BJ (cell line): ENCODE data around the gene CHRNA9. TPM values are rescaled to one million over a fixed set of nuclear protein-coding genes. Genes with fewer than 3 reads are reported as not detected.

Experiments
- CTCF ChIA-PET: fragments of 350-600 bp; formaldehyde crosslinking; extraction: SDS; loops from one replicate; lab custom pipeline; 2021; ENCODE audit warnings: antibody characterized with exemption, inconsistent platforms; lab: Yijun Ruan, JAX
- POLR2A ChIA-PET: fragments of 300-600 bp; sonication (Branson Sonifier 250); formaldehyde crosslinking; extraction: SDS; loops from one replicate; lab custom pipeline; 2021; ENCODE audit warnings: antibody characterized with exemption; lab: Charles Lee
- DNase-seq: peaks from one replicate; pipeline ENCODE4 v3.0.0-alpha.2; 2011; ENCODE audit warnings: low read depth
- H3K27me3 ChIP-seq: 2 replicates; pipeline ENCODE4 v1.6.0; 2011; ENCODE audit warnings: low read length; ENCODE audit not compliant: control insufficient read depth, insufficient read depth
- H3K36me3 ChIP-seq: 2 replicates; pipeline ENCODE4 v1.5.1; 2011; ENCODE audit warnings: low read length; ENCODE audit not compliant: control insufficient read depth, insufficient read depth
- H3K4me3 ChIP-seq: 2 replicates; pipeline ENCODE4 v1.5.1; 2011; ENCODE audit warnings: low read depth, mild to moderate bottlenecking, control low read depth, low read length
- CTCF ChIP-seq: IDR thresholded peaks from 2 replicates; pipeline ENCODE4 v1.5.1; 2011; ENCODE audit warnings: low read depth, mild to moderate bottlenecking, control low read depth, inconsistent platforms, low read length, moderate library complexity; ENCODE audit not compliant: insufficient read depth
- polyA plus RNA-seq: library from polyadenylated mRNA; depleted of rRNA; stranded (reverse); fragments of >200 nt; gene quantifications from 2 replicates; pipeline ENCODE4 v1.2.3, GENCODE V29; 2011; rRNA removed
- small RNA-seq: library from RNA; depleted of rRNA; stranded (forward); fragments of <200 nt; gene quantifications from one replicate; pipeline ENCODE3, GENCODE V24; 2012; ENCODE audit warnings: low replicate concordance, low read depth; ENCODE audit not compliant: insufficient read length

Gene CHRNA9
- polyA plus RNA-seq, 1 experiment, result 0.12 TPM

GRCh38 chr4:40399578-40399977 is 64.4 kb downstream of the CHRNA9 start:
- no peak for DNase-seq
- ChIA-PET POLR2A (interaction anchor here (0.7 kb wide), 1 partner anchor 614 kb away, joined by 3 read pairs; no protein-coding TSS in a partner anchor), CTCF (no interaction called here)
- Histone ChIP-seq H3K36me3 (no peaks in the 10 kb centered on the region), H3K27me3 (peaks cover 2% of the 10 kb centered on the region), H3K4me3 (no peak overlapping the region)
- TF ChIP-seq CTCF, result no peak

- TF ChIP-seq CTCF, result no peak
- Histone ChIP-seq H3K36me3 (no peaks in the 10 kb centered on the region), H3K27me3 (peaks cover 2% of the 10 kb centered on the region), H3K4me3 (no peak overlapping the region)
- POLR2A ChIA-PET, result no interaction called here
- no peak for DNase-seq
- CTCF ChIA-PET, result interaction anchor here (1.4 kb wide), 1 partner anchor 86 kb away, joined by 3 read pairs; no protein-coding TSS in a partner anchor
These were observed 66.0 kb downstream of the CHRNA9 start for GRCh38 chr4:40401096-40401495.

- TF ChIP-seq CTCF, result no peak
- ChIA-PET POLR2A (no interaction called here), CTCF (interaction anchor here (1.4 kb wide), 1 partner anchor 86 kb away, joined by 3 read pairs; no protein-coding TSS in a partner anchor)
- DNase-seq, result no peak
- no peak overlapping the region for H3K4me3 ChIP-seq
- peaks cover 2% of the 10 kb centered on the region for H3K27me3 ChIP-seq
- H3K36me3 ChIP-seq, result no peaks in the 10 kb centered on the region
These were observed 66.5 kb downstream of the CHRNA9 start for GRCh38 chr4:40401631-40402030.

GRCh38 chr4:40402556-40402955 is 67.4 kb downstream of the CHRNA9 start:
- CTCF ChIA-PET, result no interaction called here
- POLR2A ChIA-PET, result no interaction called here
- no peak for TF ChIP-seq CTCF
- Histone ChIP-seq H3K4me3 (no peak overlapping the region), H3K36me3 (no peaks in the 10 kb centered on the region), H3K27me3 (peaks cover 2% of the 10 kb centered on the region)
- no peak for DNase-seq

- no peak for TF ChIP-seq CTCF
- CTCF ChIA-PET, result no interaction called here
These were observed 67.9 kb downstream of the CHRNA9 start for GRCh38 chr4:40403081-40403480.

More at GRCh38 chr4:40403081-40403480, 67.9 kb downstream of the CHRNA9 start:
- Histone ChIP-seq H3K27me3 (peaks cover 2% of the 10 kb centered on the region), H3K4me3 (no peak overlapping the region), H3K36me3 (no peaks in the 10 kb centered on the region)
- POLR2A ChIA-PET, result interaction anchor here (0.6 kb wide), 1 partner anchor 86 kb away, joined by 3 read pairs; no protein-coding TSS in a partner anchor
- DNase-seq, result no peak

Small RNAs within 50 kb of the gene (small RNA-seq; reads per million reads assigned to genes)
- gene RNU7-74P, result not detected

Other genes starting within 250 kb of the CHRNA9 start
- gene RHOH, start 138.3 kb upstream of the CHRNA9 start, polyA plus RNA-seq, result not detected in 2 replicates